IPS-18c (cell line): ENCODE results near the gene CTH.
"Not testable (repeated sequence)": the region's sequence is repeated elsewhere in the genome, so short reads cannot be mapped to it uniquely, and the experiment has no call there.

Experiments
- H3K4me3 ChIP-seq: 2 replicates; pipeline ENCODE4 v1.7.0; 2013; ENCODE audit warnings: low read depth, mild to moderate bottlenecking, low read length, moderate library complexity; ENCODE audit not compliant: insufficient read depth
- H3K9me3 ChIP-seq: one replicate; pipeline ENCODE4 v1.6.1; 2013; ENCODE audit warnings: mild to moderate bottlenecking, low read length, moderate library complexity; ENCODE audit not compliant: control insufficient read depth, insufficient read depth

Gene CTH

GRCh38 chr1:70410604-70411359 lies at the start of gene CTH:
Gene CTH (plus strand): TSS chr1:70411268. CDS start chr1:70411416, 148 bp downstream.
- Histone ChIP-seq H3K9me3 (no peaks in the 10 kb centered on the region), H3K4me3 (peak within 1 kb of the TSS; percentile 84)

- no peaks in the 10 kb centered on the region for H3K9me3 ChIP-seq
These were observed 49.2 kb upstream of the CTH start for GRCh38 chr1:70361727-70362398.

GRCh38 chr1:70364439-70364838 lies 46.6 kb upstream of the CTH start:
- no peaks in the 10 kb centered on the region for H3K9me3 ChIP-seq
- H3K4me3 ChIP-seq: no peak overlapping the region

More at GRCh38 chr1:70361727-70362398, 49.2 kb upstream of the CTH start:
- H3K4me3 ChIP-seq: no peak overlapping the region

GRCh38 chr1:70366425-70366952 lies 44.6 kb upstream of the CTH start:
- not testable (repeated sequence) for H3K4me3 ChIP-seq, H3K9me3 ChIP-seq

GRCh38 chr1:70366997-70367396 lies 44.1 kb upstream of the CTH start:
- H3K4me3 ChIP-seq, H3K9me3 ChIP-seq: not testable (repeated sequence)

- H3K9me3 ChIP-seq, H3K4me3 ChIP-seq: not testable (repeated sequence)
These were observed 43.7 kb upstream of the CTH start for GRCh38 chr1:70367397-70367796.

GRCh38 chr1:70371586-70371985 lies 39.5 kb upstream of the CTH start:
- H3K9me3 ChIP-seq: not testable (repeated sequence)

GRCh38 chr1:70372426-70372825 lies 38.6 kb upstream of the CTH start:
- H3K4me3 ChIP-seq: no peak overlapping the region
- H3K9me3 ChIP-seq: no peaks in the 10 kb centered on the region

More at GRCh38 chr1:70371586-70371985, 39.5 kb upstream of the CTH start:
- H3K4me3 ChIP-seq: not testable (repeated sequence)

GRCh38 chr1:70373580-70373979 lies 37.5 kb upstream of the CTH start:
- not testable (repeated sequence) for H3K4me3 ChIP-seq, H3K9me3 ChIP-seq

- Histone ChIP-seq H3K4me3 (no peak overlapping the region), H3K9me3 (no peaks in the 10 kb centered on the region)
These were observed 34.9 kb upstream of the CTH start for GRCh38 chr1:70376196-70376595.

GRCh38 chr1:70382682-70383081 lies 28.4 kb upstream of the CTH start:
- Histone ChIP-seq H3K4me3 (no peak overlapping the region), H3K9me3 (no peaks in the 10 kb centered on the region)

GRCh38 chr1:70383483-70383882 lies 27.6 kb upstream of the CTH start:
- H3K4me3 ChIP-seq: no peak overlapping the region
- H3K9me3 ChIP-seq: no peaks in the 10 kb centered on the region

GRCh38 chr1:70384542-70384941 lies 26.5 kb upstream of the CTH start:
- no peaks in the 10 kb centered on the region for H3K9me3 ChIP-seq
- H3K4me3 ChIP-seq: no peak overlapping the region

GRCh38 chr1:70385477-70385876 lies 25.6 kb upstream of the CTH start:
- no peak overlapping the region for H3K4me3 ChIP-seq

GRCh38 chr1:70386121-70386520 lies 24.9 kb upstream of the CTH start:
- no peak overlapping the region for H3K4me3 ChIP-seq
- no peaks in the 10 kb centered on the region for H3K9me3 ChIP-seq

More at GRCh38 chr1:70385477-70385876, 25.6 kb upstream of the CTH start:
- no peaks in the 10 kb centered on the region for H3K9me3 ChIP-seq

GRCh38 chr1:70387507-70387906 lies 23.6 kb upstream of the CTH start:
- Histone ChIP-seq H3K4me3 (no peak overlapping the region), H3K9me3 (no peaks in the 10 kb centered on the region)

GRCh38 chr1:70392626-70393025 lies 18.4 kb upstream of the CTH start:
- H3K9me3 ChIP-seq: no peaks in the 10 kb centered on the region

GRCh38 chr1:70396607-70397006 lies 14.5 kb upstream of the CTH start:
- no peaks in the 10 kb centered on the region for H3K9me3 ChIP-seq
- H3K4me3 ChIP-seq: no peak overlapping the region

More at GRCh38 chr1:70392626-70393025, 18.4 kb upstream of the CTH start:
- no peak overlapping the region for H3K4me3 ChIP-seq
